HepG2 (cell line): ENCODE results near the gene EFNA2. TPM values are rescaled to one million over a fixed set of nuclear protein-coding genes. Genes with fewer than 3 reads are reported as not detected.

Experiments used
- AGO1 ChIP-seq: fragments of 200-400 bp; formaldehyde crosslinking; IDR thresholded peaks from 2 replicates; pipeline ENCODE4 v1.6.1; 2017; ENCODE audit warnings: mild to moderate bottlenecking, low read depth, low read length, moderate library complexity; ENCODE audit not compliant: poor library complexity, severe bottlenecking
- ATAD3A ChIP-seq: sonication (generic); formaldehyde crosslinking; IDR thresholded peaks from 2 replicates; pipeline ENCODE4 v1.4.0; 2020; ENCODE audit warnings: missing genetic modification reagents
- CEBPZ ChIP-seq: IDR thresholded peaks from 2 replicates; pipeline ENCODE4 v1.6.1; 2012; ENCODE audit warnings: low read length, improper control_type of control experiment
- ELK4 ChIP-seq: sonication (generic); formaldehyde crosslinking; IDR thresholded peaks from 2 replicates; pipeline ENCODE4 v1.9.0; 2021; ENCODE audit warnings: missing genetic modification reagents, borderline replicate concordance
- HMGXB4 ChIP-seq, 2 experiments: sonication (generic) in 1 of 2; formaldehyde crosslinking in 1 of 2; IDR thresholded peaks; 2 replicates each; pipeline versions ENCODE4 v1.4.0 to v1.6.1; 2018 to 2020; ENCODE audit warnings: missing genetic modification reagents in 2 of 2, borderline replicate concordance in 1 of 2, low read depth in 1 of 2, mild to moderate bottlenecking in 1 of 2, missing biosample characterization in 1 of 2
- KLF12 ChIP-seq: sonication (generic); formaldehyde crosslinking; IDR thresholded peaks from 2 replicates; pipeline ENCODE4 v1.4.0; 2020; ENCODE audit warnings: missing genetic modification reagents, borderline replicate concordance
- MEIS1 ChIP-seq: sonication (generic); formaldehyde crosslinking; IDR thresholded peaks from 2 replicates; pipeline ENCODE4 v1.9.0; 2021; ENCODE audit warnings: mild to moderate bottlenecking, missing genetic modification reagents, moderate library complexity, borderline replicate concordance
- NR0B2 ChIP-seq: sonication (generic); formaldehyde crosslinking; IDR thresholded peaks from 2 replicates; pipeline ENCODE4 v1.4.0; 2020; ENCODE audit warnings: mild to moderate bottlenecking, missing genetic modification reagents
- NR2C2 ChIP-seq: sonication (generic); formaldehyde crosslinking; IDR thresholded peaks from 2 replicates; pipeline ENCODE4 v1.4.0; 2020; ENCODE audit warnings: missing genetic modification reagents, mild to moderate bottlenecking, moderate library complexity, borderline replicate concordance
- RFX5 ChIP-seq: IDR thresholded peaks from 2 replicates; pipeline ENCODE4 v1.6.1; 2011; ENCODE audit warnings: low read depth, low read length, improper control_type of control experiment
- ZFP91 ChIP-seq: sonication (generic); formaldehyde crosslinking; IDR thresholded peaks from 2 replicates; pipeline ENCODE4 v1.9.0; 2022; ENCODE audit warnings: missing genetic modification reagents, mild to moderate bottlenecking, borderline replicate concordance
- ZNF572 ChIP-seq: sonication (generic); formaldehyde crosslinking; IDR thresholded peaks from 2 replicates; pipeline ENCODE4 v1.5.1; 2020; ENCODE audit warnings: mild to moderate bottlenecking, missing genetic modification reagents
- ZNF589 ChIP-seq: sonication (generic); formaldehyde crosslinking; conservative IDR thresholded peaks from 2 replicates; pipeline ENCODE4 v1.8.0; 2022; ENCODE audit warnings: mild to moderate bottlenecking, moderate library complexity, missing genetic modification reagents
- ZNF678 ChIP-seq: sonication (generic); formaldehyde crosslinking; IDR thresholded peaks from 2 replicates; pipeline ENCODE4 v1.4.0; 2020; ENCODE audit warnings: mild to moderate bottlenecking, missing genetic modification reagents
- ZXDC ChIP-seq: sonication (generic); formaldehyde crosslinking; IDR thresholded peaks from 2 replicates; pipeline ENCODE4 v1.5.0; 2020; ENCODE audit warnings: mild to moderate bottlenecking, missing genetic modification reagents
- polyA plus RNA-seq, 8 experiments: library from polyadenylated mRNA; depleted of rRNA in 3 of 8; stranded (reverse) in 7 of 8; unstranded in 1 of 8; fragments of >200 nt; fragmentation: Illumina TruSeq in 4 of 8; extraction: Trizol in 4 of 8; gene quantifications; 2 replicates each; pipeline versions ENCODE4 v1.2.1 to v1.2.3, GENCODE V29; 2011 to 2016; ENCODE audit warnings: low read depth in 4 of 8, missing spikeins in 1 of 8, mixed read lengths in 1 of 8; ENCODE audit not compliant: insufficient read depth in 1 of 8
- total RNA-seq, 5 experiments: library from RNA; depleted of rRNA; stranded (reverse); fragments of >200 nt; fragmentation: Illumina TruSeq; extraction: Trizol; gene quantifications; 2 replicates each; pipeline ENCODE4 v1.2.3, GENCODE V29; 2016; ENCODE audit warnings: low read depth in 1 of 5

Gene EFNA2
- total and polyA plus RNA-seq, 2 of the 13 experiments (the other 11 are each of a cell fraction or from before 2014, with no cell fraction given), result 6.0 to 9.9 TPM

GRCh38 chr19:1248139-1248785, 37.4 kb upstream of the EFNA2 start, which contains the start of gene MIDN (continued):
- TF ChIP-seq ZXDC (0 out of 2 replicates have a peak, but pooled peaks have one; percentile 18), NR0B2 (no peak; the same call in none of the 2 replicates), ZNF572 (CRISPR knock-in tag) (peak; percentile 87; the same call in 1 of the 2 replicates), KLF12 (CRISPR knock-in tag) (no peak), ATAD3A (CRISPR knock-in tag) (no peak), ZNF589 (CRISPR knock-in tag) (no peak), MEIS1 (CRISPR knock-in tag) (no peak), CEBPZ (no peak), NR2C2 (CRISPR knock-in tag) (no peak), HMGXB4 (CRISPR knock-in tag; IDR thresholded peaks at IDR 0.05; ENCODE audit: borderline replicate concordance in 1 of 2, low read depth in 1 of 2) (peak in 1 of 2 experiments; percentile 78; a peak in 3 of 4 replicates), ZNF678 (no peak), ZFP91 (CRISPR knock-in tag) (no peak; the same call in 1 of the 2 replicates), RFX5 (no peak), AGO1 (peak; percentile 63), ELK4 (no peak)
